ENCODE data around the gene NUP155. TPM values are rescaled to one million over a fixed set of nuclear protein-coding genes. Genes with fewer than 3 reads are reported as not detected.
A peak's percentile ranks its signal among the peaks of the same experiment; 100 is the strongest.

Gene NUP155
- total RNA-seq, 1 experiment from 2014 or later: 58.5 TPM

DNA sequence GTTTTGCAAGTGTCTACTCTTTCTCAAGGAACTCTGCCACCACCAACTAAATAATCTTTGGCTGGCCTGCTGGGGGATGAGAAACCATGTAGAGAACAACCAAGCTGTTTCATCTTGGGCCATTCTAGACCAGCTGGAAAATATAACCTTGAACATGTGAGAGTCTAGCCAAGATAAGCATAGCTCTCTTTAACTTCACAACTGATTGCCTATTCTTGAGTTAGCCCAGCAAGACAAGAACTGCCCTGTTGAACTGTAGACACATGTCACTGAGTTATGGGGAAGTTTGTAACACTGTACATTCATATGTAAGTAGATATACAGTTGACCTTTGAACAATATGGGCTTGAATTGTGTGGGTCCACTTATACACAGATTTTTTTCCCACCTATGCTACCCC lies 44.4 kb downstream of the NUP155 start:
- no peak; the same call in 1 of the 2 replicates for ATAC-seq
- Histone ChIP-seq H3K4me1 (ENCODE audit: control insufficient read depth, insufficient read depth, low read length) (no peaks in the 10 kb centered on the region), H3K27me3 (ENCODE audit: control insufficient read depth, insufficient read depth, low read length) (no peaks in the 10 kb centered on the region), H3K36me3 (ENCODE audit: control insufficient read depth, insufficient read depth, low read length) (peaks cover 55% of the 10 kb centered on the region), H3K9me3 (ENCODE audit: control insufficient read depth, insufficient read depth, low read depth, low read length) (no peaks in the 10 kb centered on the region), H3K27ac (ENCODE audit: low read length) (no peak overlapping the region), H3K4me3 (ENCODE audit: low read depth in 2 of 2, low read length in 2 of 2) (no peak overlapping the region)
- in situ Hi-C loops (cut with HindIII; ENCODE audit: low pct_unique_long_range_greater_than_20kb, low sequenced_read_pairs): no loop called here
- intact Hi-C loops (cut with micrococcal nuclease; ENCODE audit: unreplicated experiment): no loop called here
- BruUV-seq (replicated peaks): TSS peak; percentile 68
- CTCF ChIA-PET: no interaction called here
- TF ChIP-seq TCF7L2 (IDR thresholded peaks at IDR 0.05; ENCODE audit: low read depth, low read length) (no peak), POLR2AphosphoS5 (IDR thresholded peaks at IDR 0.05; ENCODE audit: low read depth, low read length) (no peak), SIN3A (IDR thresholded peaks at IDR 0.05; ENCODE audit: borderline replicate concordance, insufficient read depth, low read depth, low read length) (no peak)
- TF ChIP-seq, protein P1, sequence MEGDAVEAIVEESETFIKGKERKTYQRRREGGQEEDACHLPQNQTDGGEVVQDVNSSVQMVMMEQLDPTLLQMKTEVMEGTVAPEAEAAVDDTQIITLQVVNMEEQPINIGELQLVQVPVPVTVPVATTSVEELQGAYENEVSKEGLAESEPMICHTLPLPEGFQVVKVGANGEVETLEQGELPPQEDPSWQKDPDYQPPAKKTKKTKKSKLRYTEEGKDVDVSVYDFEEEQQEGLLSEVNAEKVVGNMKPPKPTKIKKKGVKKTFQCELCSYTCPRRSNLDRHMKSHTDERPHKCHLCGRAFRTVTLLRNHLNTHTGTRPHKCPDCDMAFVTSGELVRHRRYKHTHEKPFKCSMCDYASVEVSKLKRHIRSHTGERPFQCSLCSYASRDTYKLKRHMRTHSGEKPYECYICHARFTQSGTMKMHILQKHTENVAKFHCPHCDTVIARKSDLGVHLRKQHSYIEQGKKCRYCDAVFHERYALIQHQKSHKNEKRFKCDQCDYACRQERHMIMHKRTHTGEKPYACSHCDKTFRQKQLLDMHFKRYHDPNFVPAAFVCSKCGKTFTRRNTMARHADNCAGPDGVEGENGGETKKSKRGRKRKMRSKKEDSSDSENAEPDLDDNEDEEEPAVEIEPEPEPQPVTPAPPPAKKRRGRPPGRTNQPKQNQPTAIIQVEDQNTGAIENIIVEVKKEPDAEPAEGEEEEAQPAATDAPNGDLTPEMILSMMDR (IDR thresholded peaks at IDR 0.05): no peak
- POLR2A ChIA-PET: no interaction called here
- no peak for DNase-seq (ENCODE audit: low read depth, low spot score)

DNA sequence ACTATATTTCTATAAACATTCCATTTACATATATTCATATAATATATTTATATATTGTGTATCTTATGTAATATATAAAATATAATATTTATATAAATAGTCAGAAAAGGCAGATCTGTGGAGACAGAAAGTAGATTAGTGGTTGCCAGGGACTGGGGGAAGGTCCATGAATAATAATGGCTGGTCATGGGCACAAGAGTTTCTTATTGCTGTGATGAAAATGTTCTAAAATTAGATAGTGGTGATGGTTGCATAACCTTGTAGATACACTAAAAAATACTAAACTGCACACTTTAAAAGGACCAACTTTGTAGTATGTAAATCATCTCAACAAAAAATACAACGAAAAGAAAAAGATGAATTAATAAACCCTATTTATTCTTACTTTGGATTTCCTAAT lies 47.3 kb downstream of the NUP155 start:
- intact Hi-C loops (cut with micrococcal nuclease; ENCODE audit: unreplicated experiment): no loop called here
- no TSS peak for BruUV-seq (replicated peaks)
- no peak for DNase-seq (ENCODE audit: low read depth, low spot score)
- Histone ChIP-seq H3K36me3 (ENCODE audit: control insufficient read depth, insufficient read depth, low read length) (peaks cover 41% of the 10 kb centered on the region), H3K4me3 (ENCODE audit: low read depth in 2 of 2, low read length in 2 of 2) (no peak overlapping the region), H3K27ac (ENCODE audit: low read length) (no peak overlapping the region), H3K27me3 (ENCODE audit: control insufficient read depth, insufficient read depth, low read length) (no peaks in the 10 kb centered on the region), H3K9me3 (ENCODE audit: control insufficient read depth, insufficient read depth, low read depth, low read length) (no peaks in the 10 kb centered on the region), H3K4me1 (ENCODE audit: control insufficient read depth, insufficient read depth, low read length) (no peaks in the 10 kb centered on the region)
- ChIA-PET CTCF (no interaction called here), POLR2A (no interaction called here)
- TF ChIP-seq POLR2AphosphoS5 (IDR thresholded peaks at IDR 0.05; ENCODE audit: low read depth, low read length) (no peak), SIN3A (IDR thresholded peaks at IDR 0.05; ENCODE audit: borderline replicate concordance, insufficient read depth, low read depth, low read length) (no peak), TCF7L2 (IDR thresholded peaks at IDR 0.05; ENCODE audit: low read depth, low read length) (no peak)
- TF ChIP-seq, protein P1 (IDR thresholded peaks at IDR 0.05): no peak
- TF ChIP-seq, protein P2, sequence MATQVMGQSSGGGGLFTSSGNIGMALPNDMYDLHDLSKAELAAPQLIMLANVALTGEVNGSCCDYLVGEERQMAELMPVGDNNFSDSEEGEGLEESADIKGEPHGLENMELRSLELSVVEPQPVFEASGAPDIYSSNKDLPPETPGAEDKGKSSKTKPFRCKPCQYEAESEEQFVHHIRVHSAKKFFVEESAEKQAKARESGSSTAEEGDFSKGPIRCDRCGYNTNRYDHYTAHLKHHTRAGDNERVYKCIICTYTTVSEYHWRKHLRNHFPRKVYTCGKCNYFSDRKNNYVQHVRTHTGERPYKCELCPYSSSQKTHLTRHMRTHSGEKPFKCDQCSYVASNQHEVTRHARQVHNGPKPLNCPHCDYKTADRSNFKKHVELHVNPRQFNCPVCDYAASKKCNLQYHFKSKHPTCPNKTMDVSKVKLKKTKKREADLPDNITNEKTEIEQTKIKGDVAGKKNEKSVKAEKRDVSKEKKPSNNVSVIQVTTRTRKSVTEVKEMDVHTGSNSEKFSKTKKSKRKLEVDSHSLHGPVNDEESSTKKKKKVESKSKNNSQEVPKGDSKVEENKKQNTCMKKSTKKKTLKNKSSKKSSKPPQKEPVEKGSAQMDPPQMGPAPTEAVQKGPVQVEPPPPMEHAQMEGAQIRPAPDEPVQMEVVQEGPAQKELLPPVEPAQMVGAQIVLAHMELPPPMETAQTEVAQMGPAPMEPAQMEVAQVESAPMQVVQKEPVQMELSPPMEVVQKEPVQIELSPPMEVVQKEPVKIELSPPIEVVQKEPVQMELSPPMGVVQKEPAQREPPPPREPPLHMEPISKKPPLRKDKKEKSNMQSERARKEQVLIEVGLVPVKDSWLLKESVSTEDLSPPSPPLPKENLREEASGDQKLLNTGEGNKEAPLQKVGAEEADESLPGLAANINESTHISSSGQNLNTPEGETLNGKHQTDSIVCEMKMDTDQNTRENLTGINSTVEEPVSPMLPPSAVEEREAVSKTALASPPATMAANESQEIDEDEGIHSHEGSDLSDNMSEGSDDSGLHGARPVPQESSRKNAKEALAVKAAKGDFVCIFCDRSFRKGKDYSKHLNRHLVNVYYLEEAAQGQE (IDR thresholded peaks at IDR 0.05; ENCODE audit: insufficient read depth in 1 of 2, low read depth in 2 of 2, low read length in 1 of 2): no peak
- no peak for ATAC-seq
- in situ Hi-C loops (cut with HindIII; ENCODE audit: low pct_unique_long_range_greater_than_20kb, low sequenced_read_pairs): no loop called here
